HG02798 (cell line): ENCODE measurements around the gene CHD2.

Source experiments
- ATAC-seq: cut with Tn5 transposase; IDR thresholded peaks from one replicate; pipeline ENCODE4 v1.9.1; 2021; ENCODE audit warnings: mild to moderate bottlenecking; ENCODE audit not compliant: unreplicated experiment, poor library complexity

Gene CHD2

DNA sequence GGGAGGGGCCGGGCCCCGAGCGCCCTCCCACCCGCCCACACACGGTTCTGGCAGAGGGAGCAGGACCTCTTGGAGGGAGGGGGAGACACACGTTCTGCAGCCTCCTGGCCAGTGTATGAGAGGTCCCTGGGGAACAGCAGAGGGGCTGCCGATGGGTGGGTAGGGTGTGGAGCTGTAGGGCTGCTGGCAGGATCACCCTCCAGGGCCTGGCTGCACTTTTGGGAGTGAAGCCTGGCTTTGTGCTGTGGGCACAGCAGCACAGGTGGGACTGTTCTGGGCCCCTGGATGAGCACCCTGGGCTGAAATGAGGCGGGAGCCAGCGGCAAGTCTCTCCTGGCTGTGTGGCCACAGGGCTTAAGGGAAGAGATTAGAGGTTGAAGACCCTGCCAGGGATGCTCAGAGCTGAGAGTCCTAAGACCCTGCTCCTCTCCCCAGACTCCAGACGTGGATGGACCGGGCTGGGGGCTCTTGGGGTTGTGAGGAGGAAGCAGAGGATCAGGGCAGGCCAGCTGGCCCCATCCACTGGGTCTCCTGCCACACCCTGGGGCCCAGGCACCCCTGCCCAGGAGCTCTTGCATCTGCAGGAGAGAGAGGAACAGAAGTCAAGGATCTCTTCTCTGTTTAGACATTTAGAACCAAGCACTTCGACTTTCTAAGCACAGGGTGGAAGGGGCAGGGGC, 143.6 kb downstream of the CHD2 start:
- ATAC-seq, result no peak

- no peak for ATAC-seq
Measured at GRCh38 chr15:93044301-93045190, 144.4 kb downstream of the CHD2 start.

GRCh38 chr15:93045191-93045785, 145.2 kb downstream of the CHD2 start:
- ATAC-seq, result no peak

DNA sequence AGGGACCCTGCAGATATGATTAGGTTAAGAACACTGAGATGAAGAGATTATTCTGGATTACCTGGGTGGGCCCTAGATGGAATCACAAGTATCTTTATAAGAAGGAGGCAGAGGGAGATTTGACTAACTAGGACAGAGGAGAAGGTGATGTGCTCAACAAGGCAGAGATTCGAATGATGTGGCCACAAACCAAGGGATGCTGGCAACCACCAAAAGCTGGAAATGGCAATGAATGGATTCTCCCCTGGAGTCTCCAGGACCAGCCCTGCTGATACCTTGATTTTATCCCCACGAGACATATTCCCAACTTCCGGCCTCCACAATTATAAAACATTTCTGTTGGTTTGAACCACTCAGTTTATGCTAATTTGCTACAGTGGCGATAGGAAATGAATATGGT, 146.0 kb downstream of the CHD2 start:
- ATAC-seq, result no peak

DNA sequence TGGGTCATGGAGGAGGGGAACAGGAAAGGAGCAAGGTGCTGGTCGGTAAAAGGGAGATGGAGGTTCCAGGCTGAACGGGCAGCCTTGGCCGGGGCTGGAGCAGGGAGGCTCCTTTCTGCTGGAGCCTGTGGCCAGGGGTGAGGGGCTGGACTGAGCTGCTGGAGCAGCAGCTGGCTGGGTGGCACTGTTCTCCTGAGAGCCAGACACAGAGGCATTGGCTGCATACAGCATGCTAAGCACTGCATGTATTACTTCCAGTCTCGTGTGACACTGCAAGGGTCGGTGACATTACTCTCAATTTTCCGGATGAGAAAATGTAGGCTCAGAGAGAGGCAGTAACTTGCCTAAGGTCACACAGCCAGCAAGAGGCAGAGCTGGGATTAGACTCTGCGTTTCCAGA, 146.6 kb downstream of the CHD2 start:
- no peak for ATAC-seq

- no peak for ATAC-seq
Measured at GRCh38 chr15:93047621-93048425, 147.7 kb downstream of the CHD2 start.

DNA sequence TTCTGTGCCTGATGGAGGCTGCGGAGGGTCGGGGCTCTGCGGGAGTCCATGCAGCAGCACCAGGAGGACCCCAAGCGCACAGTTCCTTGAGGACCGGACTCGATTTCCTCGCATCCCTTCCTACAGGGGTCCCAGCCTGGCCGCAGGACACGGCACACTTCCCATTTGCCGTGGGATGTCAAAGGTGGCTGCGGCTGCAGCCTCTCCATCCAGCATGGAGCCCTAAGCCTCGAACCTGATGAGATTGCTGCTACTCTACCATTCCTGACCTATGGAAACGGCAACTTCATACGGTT, 148.2 kb downstream of the CHD2 start:
- no peak for ATAC-seq

GRCh38 chr15:93048759-93049161, 148.6 kb downstream of the CHD2 start:
- no peak for ATAC-seq

GRCh38 chr15:93049233-93049632, 149.1 kb downstream of the CHD2 start:
- ATAC-seq, result no peak

GRCh38 chr15:93049914-93050578, 149.9 kb downstream of the CHD2 start:
- ATAC-seq, result no peak

- no peak for ATAC-seq
Measured at GRCh38 chr15:93050648-93051047, 150.5 kb downstream of the CHD2 start.

- ATAC-seq, result no peak
Measured at GRCh38 chr15:93051236-93052089, 151.3 kb downstream of the CHD2 start.

GRCh38 chr15:93052090-93052879, 152.2 kb downstream of the CHD2 start:
- ATAC-seq, result no peak

- ATAC-seq, result no peak
Measured at GRCh38 chr15:93055211-93055610, 155.1 kb downstream of the CHD2 start.

GRCh38 chr15:93056836-93057235, 156.7 kb downstream of the CHD2 start:
- ATAC-seq, result no peak

- no peak for ATAC-seq
Measured at GRCh38 chr15:93057618-93058017, 157.5 kb downstream of the CHD2 start.

- no peak for ATAC-seq
Measured at GRCh38 chr15:93058128-93058527, 158.0 kb downstream of the CHD2 start.

GRCh38 chr15:93058904-93059427, 158.8 kb downstream of the CHD2 start:
- ATAC-seq, result no peak
